Body of pancreas (tissue), 4 donors: ENCODE results near the gene ANP32B.

Source experiments
- POLR2A ChIP-seq, 3 donors: fragments of 450-650 bp; IDR thresholded peaks; one replicate each; pipeline ENCODE4 v1.6.1; 2016; ENCODE audit warnings: antibody characterized with exemption in 3 of 3, mild to moderate bottlenecking in 2 of 3
- TF ChIP-seq, protein P1 (sequence below), 7 experiments: fragments of 450-650 bp in 4 of 7; fragments of 200-600 bp in 3 of 7; sonication (generic) in 3 of 7; IDR thresholded peaks; one replicate each; pipeline ENCODE4 v1.5.1; 2016 to 2019; ENCODE audit warnings: antibody characterized with exemption in 7 of 7

DNA sequence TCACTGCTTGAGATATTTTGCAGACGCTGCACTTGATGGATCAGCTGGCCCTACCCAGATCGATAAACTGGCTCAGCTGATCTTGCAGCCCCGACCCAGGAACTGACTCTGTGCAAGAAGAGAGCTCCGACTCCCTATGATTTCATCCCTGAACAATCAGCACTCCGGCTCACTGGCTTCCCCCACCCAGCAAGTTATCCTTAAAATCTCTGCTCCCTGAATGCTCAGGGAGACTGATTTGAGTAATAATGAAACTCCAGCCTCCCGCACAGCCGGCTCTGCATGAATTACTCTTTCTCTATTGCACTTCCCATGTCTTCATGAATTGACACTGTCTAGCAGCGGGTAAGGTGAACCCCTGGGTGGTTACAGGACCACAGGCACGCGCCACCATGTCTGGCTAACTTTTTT lies 56.5 kb downstream of the ANP32B start:
- TF ChIP-seq, protein P1, sequence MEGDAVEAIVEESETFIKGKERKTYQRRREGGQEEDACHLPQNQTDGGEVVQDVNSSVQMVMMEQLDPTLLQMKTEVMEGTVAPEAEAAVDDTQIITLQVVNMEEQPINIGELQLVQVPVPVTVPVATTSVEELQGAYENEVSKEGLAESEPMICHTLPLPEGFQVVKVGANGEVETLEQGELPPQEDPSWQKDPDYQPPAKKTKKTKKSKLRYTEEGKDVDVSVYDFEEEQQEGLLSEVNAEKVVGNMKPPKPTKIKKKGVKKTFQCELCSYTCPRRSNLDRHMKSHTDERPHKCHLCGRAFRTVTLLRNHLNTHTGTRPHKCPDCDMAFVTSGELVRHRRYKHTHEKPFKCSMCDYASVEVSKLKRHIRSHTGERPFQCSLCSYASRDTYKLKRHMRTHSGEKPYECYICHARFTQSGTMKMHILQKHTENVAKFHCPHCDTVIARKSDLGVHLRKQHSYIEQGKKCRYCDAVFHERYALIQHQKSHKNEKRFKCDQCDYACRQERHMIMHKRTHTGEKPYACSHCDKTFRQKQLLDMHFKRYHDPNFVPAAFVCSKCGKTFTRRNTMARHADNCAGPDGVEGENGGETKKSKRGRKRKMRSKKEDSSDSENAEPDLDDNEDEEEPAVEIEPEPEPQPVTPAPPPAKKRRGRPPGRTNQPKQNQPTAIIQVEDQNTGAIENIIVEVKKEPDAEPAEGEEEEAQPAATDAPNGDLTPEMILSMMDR (IDR thresholded peaks at IDR 0.05), result no peak
- no peak for TF ChIP-seq POLR2A (IDR thresholded peaks at IDR 0.05)
